Bronchial epithelial cell (primary cell): Measurements from ENCODE around the gene GLG1. TPM values are rescaled to one million over a fixed set of nuclear protein-coding genes. Genes with fewer than 3 reads are reported as not detected.
A peak's percentile ranks its signal among the peaks of the same experiment; 100 is the strongest.

Source experiments
- DNase-seq: peaks from one replicate; pipeline ENCODE4 v3.0.0-alpha.2; 2010; ENCODE audit warnings: low read depth
- FAIRE-seq: peaks from 2 replicates; lab custom pipeline; 2011; peaks lifted over from hg19 to GRCh38; lab: Jason Lieb, UNC
- H3K27me3 ChIP-seq: 2 replicates; pipeline ENCODE4 v1.5.1; 2011; ENCODE audit warnings: low read length; ENCODE audit not compliant: control insufficient read depth, insufficient read depth
- H3K36me3 ChIP-seq: 2 replicates; pipeline ENCODE4 v1.5.1; 2011; ENCODE audit warnings: low read length; ENCODE audit not compliant: control insufficient read depth, insufficient read depth
- H3K4me3 ChIP-seq: 2 replicates; pipeline ENCODE4 v1.5.1; 2011; ENCODE audit warnings: mild to moderate bottlenecking, low read depth, low read length, control low read depth
- total RNA-seq: library from RNA; depleted of rRNA; stranded (reverse); fragments of >200 nt; gene quantifications from 2 replicates; pipeline ENCODE4 v1.2.1, GENCODE V29; 2014
- TF ChIP-seq, protein P1 (sequence below): IDR thresholded peaks from 2 replicates; pipeline ENCODE4 v1.5.1; 2011; ENCODE audit warnings: mild to moderate bottlenecking, moderate library complexity, low read length, control low read depth, inconsistent platforms; ENCODE audit not compliant: insufficient read depth, severe bottlenecking

The GLG1 gene
- total RNA-seq, 1 donor from 2014 or later, result 65.0 TPM

DNA sequence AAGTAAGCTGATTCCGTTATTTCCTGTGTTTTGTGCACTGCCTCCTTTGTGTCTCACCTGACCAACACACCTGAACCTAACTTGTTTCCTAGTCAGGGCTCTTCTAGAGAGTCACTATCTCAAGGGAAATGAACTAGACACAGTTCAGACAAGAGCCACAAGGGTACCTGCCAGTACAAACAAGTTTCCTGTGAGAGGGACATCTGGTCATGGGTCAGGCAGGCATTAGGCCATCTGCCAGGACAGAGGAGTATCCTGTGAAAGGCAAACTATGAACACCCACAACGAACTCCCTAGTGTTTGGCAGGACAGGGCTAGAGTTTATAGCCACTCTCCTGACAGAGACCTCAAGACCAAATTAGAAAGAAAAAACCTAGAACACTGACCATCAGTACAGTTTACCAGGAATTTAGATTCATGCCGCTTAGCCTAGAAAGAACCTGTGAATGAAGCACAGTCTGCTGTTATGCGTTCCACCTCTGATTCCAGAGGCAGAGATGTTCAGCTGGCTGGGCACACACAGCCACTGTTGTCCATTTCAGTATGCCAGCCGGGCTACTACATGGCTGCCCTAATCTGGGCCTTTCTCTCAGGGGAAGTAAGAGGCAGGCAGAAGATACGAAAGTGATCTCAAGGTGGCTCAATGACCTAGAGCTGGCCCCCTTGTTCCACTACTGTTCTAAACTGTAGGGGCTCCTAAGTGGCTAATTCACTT, 20.7 kb upstream of the GLG1 start:
- TF ChIP-seq, protein P1, sequence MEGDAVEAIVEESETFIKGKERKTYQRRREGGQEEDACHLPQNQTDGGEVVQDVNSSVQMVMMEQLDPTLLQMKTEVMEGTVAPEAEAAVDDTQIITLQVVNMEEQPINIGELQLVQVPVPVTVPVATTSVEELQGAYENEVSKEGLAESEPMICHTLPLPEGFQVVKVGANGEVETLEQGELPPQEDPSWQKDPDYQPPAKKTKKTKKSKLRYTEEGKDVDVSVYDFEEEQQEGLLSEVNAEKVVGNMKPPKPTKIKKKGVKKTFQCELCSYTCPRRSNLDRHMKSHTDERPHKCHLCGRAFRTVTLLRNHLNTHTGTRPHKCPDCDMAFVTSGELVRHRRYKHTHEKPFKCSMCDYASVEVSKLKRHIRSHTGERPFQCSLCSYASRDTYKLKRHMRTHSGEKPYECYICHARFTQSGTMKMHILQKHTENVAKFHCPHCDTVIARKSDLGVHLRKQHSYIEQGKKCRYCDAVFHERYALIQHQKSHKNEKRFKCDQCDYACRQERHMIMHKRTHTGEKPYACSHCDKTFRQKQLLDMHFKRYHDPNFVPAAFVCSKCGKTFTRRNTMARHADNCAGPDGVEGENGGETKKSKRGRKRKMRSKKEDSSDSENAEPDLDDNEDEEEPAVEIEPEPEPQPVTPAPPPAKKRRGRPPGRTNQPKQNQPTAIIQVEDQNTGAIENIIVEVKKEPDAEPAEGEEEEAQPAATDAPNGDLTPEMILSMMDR, result no peak

DNA sequence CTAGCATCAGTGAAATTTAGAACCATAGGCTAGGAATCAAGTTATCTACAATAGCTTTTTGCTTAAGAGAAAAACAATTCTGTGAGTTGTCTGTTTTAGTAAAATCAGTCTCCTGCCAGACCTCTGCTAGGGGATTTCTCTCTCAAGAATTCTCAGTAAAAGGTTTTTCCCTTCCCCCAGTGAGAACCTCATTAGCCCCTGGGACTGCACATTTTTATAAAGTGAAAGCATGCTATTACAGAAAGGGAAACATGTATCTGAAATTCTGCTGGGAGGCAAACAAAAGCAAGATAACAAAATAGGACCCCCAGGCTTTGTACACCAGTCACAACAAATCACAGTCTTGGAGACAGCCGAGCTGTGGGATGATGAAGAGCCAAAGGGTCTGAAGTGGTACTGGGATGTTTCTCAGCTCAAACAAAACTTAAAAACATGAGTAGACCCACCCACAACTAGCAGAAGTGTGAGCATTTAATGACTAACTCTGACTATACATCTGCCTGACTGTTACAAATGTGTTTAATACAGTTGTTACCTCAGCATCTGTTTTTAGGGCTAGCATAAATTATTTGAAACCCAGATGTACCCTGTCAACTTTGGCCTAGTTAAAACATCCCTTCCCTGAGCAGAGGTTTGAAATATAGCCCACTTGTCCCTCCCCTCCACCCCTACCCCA, 20.0 kb upstream of the GLG1 start:
- H3K4me3 ChIP-seq, result no peak overlapping the region
- H3K27me3 ChIP-seq, result no peaks in the 10 kb centered on the region
- TF ChIP-seq, protein P1, result no peak
- peaks cover 21% of the 10 kb centered on the region for H3K36me3 ChIP-seq
- DNase-seq, result no peak
- no peak for FAIRE-seq

More for the DNA sequence above, 20.7 kb upstream of the GLG1 start:
- Histone ChIP-seq H3K36me3 (peaks cover 20% of the 10 kb centered on the region), H3K4me3 (no peak overlapping the region), H3K27me3 (no peaks in the 10 kb centered on the region)
- no peak for FAIRE-seq
- no peak for DNase-seq

DNA sequence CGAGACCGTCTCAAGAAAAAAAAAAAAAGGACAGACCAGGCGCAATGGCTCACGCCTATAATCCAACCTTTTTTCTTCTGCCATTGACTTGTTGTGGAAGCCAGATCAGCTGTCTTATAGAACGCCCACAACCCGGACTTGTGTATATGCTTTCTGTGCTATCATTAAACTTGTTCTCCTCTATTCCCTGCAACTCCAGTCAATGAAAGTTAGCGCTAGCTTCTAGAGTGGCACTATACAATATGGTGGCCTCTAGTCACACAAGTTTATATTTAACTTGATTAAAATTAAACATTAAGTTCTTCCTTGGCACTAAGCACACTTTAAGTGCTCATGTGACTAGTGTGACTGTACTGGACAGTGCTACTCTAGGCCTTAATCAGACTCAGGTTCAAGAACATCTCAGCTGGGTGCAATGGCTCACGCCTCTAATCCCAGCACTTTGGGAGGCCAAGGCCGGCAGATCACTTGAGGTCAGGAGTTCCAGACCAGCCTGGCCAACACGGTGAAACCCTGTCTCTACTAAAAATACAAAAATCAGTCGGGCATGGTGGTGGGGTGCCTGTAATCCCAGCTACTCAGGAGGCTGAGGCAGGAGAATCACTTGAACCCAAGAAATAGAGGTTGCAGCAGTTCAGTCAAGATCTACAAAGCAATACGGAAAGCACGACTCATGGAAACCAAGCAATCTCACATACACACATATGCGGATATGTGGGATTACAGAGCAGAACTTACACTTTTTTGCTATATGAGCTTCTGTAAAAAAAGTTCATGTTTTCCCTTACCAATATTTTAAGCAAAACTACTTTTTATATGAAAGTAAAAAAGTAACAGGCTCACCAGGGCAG, 18.8 kb upstream of the GLG1 start:
- no peaks in the 10 kb centered on the region for H3K27me3 ChIP-seq
- no peak for FAIRE-seq
- H3K4me3 ChIP-seq, result no peak overlapping the region
- H3K36me3 ChIP-seq, result peaks cover 20% of the 10 kb centered on the region
- no peak for DNase-seq
- TF ChIP-seq, protein P1, result no peak

- FAIRE-seq (no peak), DNase-seq (no peak)
- Histone ChIP-seq H3K36me3 (peaks cover 18% of the 10 kb centered on the region), H3K27me3 (no peaks in the 10 kb centered on the region), H3K4me3 (no peak overlapping the region)
- TF ChIP-seq, protein P1, result no peak
Observed at GRCh38 chr16:74623839-74624235, 16.9 kb upstream of the GLG1 start.

DNA sequence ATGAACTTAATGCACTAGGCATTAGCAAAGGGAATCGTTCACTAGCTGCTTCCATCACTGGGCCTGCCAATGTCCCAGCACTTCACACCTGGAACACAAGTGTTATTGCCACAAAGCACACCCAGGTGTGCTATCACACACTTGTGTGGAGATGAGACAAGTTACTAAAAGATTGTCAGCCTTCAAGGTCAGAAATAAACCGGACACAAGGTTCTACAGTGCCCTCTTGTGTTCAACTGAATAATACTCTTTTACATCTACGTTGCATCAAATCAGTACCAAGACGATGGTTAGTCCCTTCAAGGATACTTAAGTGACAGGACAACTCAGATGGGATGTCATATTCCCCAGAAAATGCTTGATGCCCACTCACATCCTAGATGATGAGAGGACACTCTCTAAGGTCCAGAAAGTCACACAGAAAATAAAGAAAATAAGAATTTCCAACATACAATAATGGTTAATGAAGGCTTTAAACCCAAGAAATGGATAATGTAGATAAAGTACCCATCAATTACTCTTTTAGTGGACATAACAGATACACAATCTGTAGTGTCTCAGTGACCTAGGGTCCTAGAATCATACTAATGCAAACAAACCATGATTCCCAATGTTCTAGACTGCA, 16.4 kb upstream of the GLG1 start:
- FAIRE-seq (no peak), DNase-seq (peak; percentile 60)
- Histone ChIP-seq H3K4me3 (no peak overlapping the region), H3K27me3 (no peaks in the 10 kb centered on the region), H3K36me3 (peaks cover 16% of the 10 kb centered on the region)
- TF ChIP-seq, protein P1, result peak; percentile 56
